IPS DF 6.9 (cell line): ENCODE measurements around the gene PRELP.
"Not testable (repeated sequence)": the region's sequence is repeated elsewhere in the genome, so short reads cannot be mapped to it uniquely, and the experiment has no call there.

Experiments
- DNase-seq: peaks from one replicate; pipeline ENCODE4 v3.0.0-alpha.2; 2013; ENCODE audit warnings: low read depth, low spot score
- H3K27ac ChIP-seq: one replicate; pipeline ENCODE4 v1.5.1; 2013; ENCODE audit warnings: low read length, control low read depth
- H3K27me3 ChIP-seq: 2 replicates; pipeline ENCODE4 v1.6.1; 2013; ENCODE audit warnings: mild to moderate bottlenecking, low read length; ENCODE audit not compliant: control insufficient read depth, insufficient read depth
- H3K36me3 ChIP-seq: 2 replicates; pipeline ENCODE4 v1.6.1; 2013; ENCODE audit warnings: low read length; ENCODE audit not compliant: control insufficient read depth, insufficient read depth
- H3K4me1 ChIP-seq: 2 replicates; pipeline ENCODE4 v1.6.1; 2013; ENCODE audit warnings: low read length; ENCODE audit not compliant: control insufficient read depth, insufficient read depth
- H3K4me3 ChIP-seq: 2 replicates; pipeline ENCODE4 v1.5.1; 2013; ENCODE audit warnings: mild to moderate bottlenecking, low read length
- H3K9me3 ChIP-seq: 2 replicates; pipeline ENCODE4 v1.6.1; 2013; ENCODE audit warnings: low read length, inconsistent platforms; ENCODE audit not compliant: control insufficient read depth, insufficient read depth
- WGBS: extraction: QIAGEN DNeasy Blood & Tissue Kit; methylation state at CpG from one replicate; pipeline ENCODE4 v1.1.7; 2013; ENCODE audit warnings: mixed read lengths, missing lambda C conversion rate; ENCODE audit not compliant: insufficient read length, insufficient coverage; 5-methylcytosine and 5-hydroxymethylcytosine counted together

The PRELP gene

GRCh38 chr1:203442821-203443220 is 32.8 kb upstream of the PRELP start:
- no CpG with 5 or more reads among the region's 7 CpGs for WGBS
- Histone ChIP-seq H3K9me3 (no peaks in the 10 kb centered on the region), H3K4me1 (peaks cover 4% of the 10 kb centered on the region; the same call in 1 of the 2 replicates), H3K27me3 (no peaks in the 10 kb centered on the region), H3K27ac (no peak overlapping the region), H3K4me3 (no peak overlapping the region), H3K36me3 (no peaks in the 10 kb centered on the region)
- DNase-seq, result no peak

GRCh38 chr1:203443296-203443695 is 32.3 kb upstream of the PRELP start:
- Histone ChIP-seq H3K4me3 (no peak overlapping the region), H3K9me3 (no peaks in the 10 kb centered on the region), H3K27me3 (no peaks in the 10 kb centered on the region), H3K27ac (no peak overlapping the region), H3K4me1 (peaks cover 4% of the 10 kb centered on the region; the same call in 1 of the 2 replicates), H3K36me3 (no peaks in the 10 kb centered on the region)
- DNase-seq, result no peak
- WGBS, result 100% methylated on average over 1 of the region's 2 CpGs

- H3K27ac ChIP-seq, result no peak overlapping the region
- no CpG with 5 or more reads among the region's 1 CpG for WGBS
- H3K36me3 ChIP-seq, result no peaks in the 10 kb centered on the region
- no peak for DNase-seq
- H3K9me3 ChIP-seq, result no peaks in the 10 kb centered on the region
- no peak overlapping the region for H3K4me3 ChIP-seq
- H3K27me3 ChIP-seq, result no peaks in the 10 kb centered on the region
- peaks cover 7% of the 10 kb centered on the region; the same call in 1 of the 2 replicates for H3K4me1 ChIP-seq
These were observed 31.4 kb upstream of the PRELP start for GRCh38 chr1:203444171-203444576.

GRCh38 chr1:203447151-203447550 is 28.5 kb upstream of the PRELP start:
- peaks cover 7% of the 10 kb centered on the region; the same call in 1 of the 2 replicates for H3K4me1 ChIP-seq
- no peak for DNase-seq
- 96% methylated on average over 1 of the region's 2 CpGs for WGBS
- H3K36me3 ChIP-seq, result no peaks in the 10 kb centered on the region
- no peaks in the 10 kb centered on the region for H3K9me3 ChIP-seq
- no peak overlapping the region for H3K27ac ChIP-seq
- H3K4me3 ChIP-seq, result no peak overlapping the region
- H3K27me3 ChIP-seq, result no peaks in the 10 kb centered on the region

GRCh38 chr1:203447598-203447997 is 28.0 kb upstream of the PRELP start:
- not testable (repeated sequence) for H3K9me3 ChIP-seq, H3K27me3 ChIP-seq, H3K36me3 ChIP-seq, H3K4me1 ChIP-seq, H3K4me3 ChIP-seq, DNase-seq, H3K27ac ChIP-seq
- no CpG with 5 or more reads among the region's 1 CpG for WGBS

- H3K4me3 ChIP-seq, result no peak overlapping the region
- H3K36me3 ChIP-seq, result no peaks in the 10 kb centered on the region
- WGBS, result no CpG with 5 or more reads among the region's 9 CpGs
- no peak overlapping the region for H3K27ac ChIP-seq
- peaks cover 3% of the 10 kb centered on the region; the same call in 1 of the 2 replicates for H3K4me1 ChIP-seq
- no peaks in the 10 kb centered on the region for H3K27me3 ChIP-seq
- H3K9me3 ChIP-seq, result no peaks in the 10 kb centered on the region
- no peak for DNase-seq
These were observed 27.0 kb upstream of the PRELP start for GRCh38 chr1:203448521-203449061.

- Histone ChIP-seq H3K36me3 (no peaks in the 10 kb centered on the region), H3K27me3 (no peaks in the 10 kb centered on the region), H3K4me1 (peaks cover 3% of the 10 kb centered on the region; the same call in 1 of the 2 replicates), H3K27ac (no peak overlapping the region), H3K9me3 (no peaks in the 10 kb centered on the region), H3K4me3 (no peak overlapping the region)
- no peak for DNase-seq
- WGBS, result no CpG with 5 or more reads among the region's 1 CpG
These were observed 25.6 kb upstream of the PRELP start for GRCh38 chr1:203450001-203450400.

GRCh38 chr1:203450479-203451149 is 25.0 kb upstream of the PRELP start:
- Histone ChIP-seq H3K27ac (no peak overlapping the region), H3K36me3 (no peaks in the 10 kb centered on the region), H3K27me3 (no peaks in the 10 kb centered on the region), H3K9me3 (no peaks in the 10 kb centered on the region), H3K4me3 (no peak overlapping the region), H3K4me1 (peaks cover 3% of the 10 kb centered on the region; the same call in 1 of the 2 replicates)
- no peak for DNase-seq
- no CpG with 5 or more reads among the region's 17 CpGs for WGBS

- Histone ChIP-seq H3K27me3 (no peaks in the 10 kb centered on the region), H3K4me3 (no peak overlapping the region), H3K4me1 (peaks cover 3% of the 10 kb centered on the region; the same call in 1 of the 2 replicates), H3K36me3 (no peaks in the 10 kb centered on the region), H3K9me3 (no peaks in the 10 kb centered on the region), H3K27ac (no peak overlapping the region)
- no CpG with 5 or more reads among the region's 2 CpGs for WGBS
- DNase-seq, result no peak
These were observed 23.5 kb upstream of the PRELP start for GRCh38 chr1:203451836-203452784.

- DNase-seq, result no peak
- WGBS, result no CpG with 5 or more reads among the region's 5 CpGs
- H3K4me1 ChIP-seq, result peaks cover 3% of the 10 kb centered on the region; the same call in 1 of the 2 replicates
- H3K27ac ChIP-seq, result no peak overlapping the region
- no peaks in the 10 kb centered on the region for H3K27me3 ChIP-seq
- no peak overlapping the region for H3K4me3 ChIP-seq
- H3K36me3 ChIP-seq, result no peaks in the 10 kb centered on the region
- H3K9me3 ChIP-seq, result no peaks in the 10 kb centered on the region
These were observed 22.6 kb upstream of the PRELP start for GRCh38 chr1:203453016-203453415.
